ENCODE data around the gene PDCD5.

GRCh38 chr19:32611161-32611560 is 30.2 kb downstream of the PDCD5 start:
- TF ChIP-seq CTCF (IDR thresholded peaks at IDR 0.05) (no peak), POLR2AphosphoS5 (IDR thresholded peaks at IDR 0.05; ENCODE audit: insufficient read depth in 1 of 2, low read depth in 1 of 2) (no peak), POLR2A (IDR thresholded peaks at IDR 0.05) (no peak)
